Urinary bladder (tissue), 4 donors: ENCODE measurements around the gene KANSL1L. TPM values are rescaled to one million over a fixed set of nuclear protein-coding genes. Genes with fewer than 3 reads are reported as not detected.

Experiments
- DNase-seq: peaks from one replicate; pipeline ENCODE4 v3.0.0-alpha.2; 2015; ENCODE audit errors: extremely low spot score
- H3K27ac ChIP-seq: one replicate; pipeline ENCODE4 v1.5.1; 2013; ENCODE audit warnings: low read depth, mild to moderate bottlenecking, moderate library complexity
- H3K36me3 ChIP-seq: one replicate; pipeline ENCODE4 v1.6.1; 2013; ENCODE audit warnings: mild to moderate bottlenecking, moderate library complexity; ENCODE audit not compliant: insufficient read depth
- H3K4me1 ChIP-seq: one replicate; pipeline ENCODE4 v1.6.1; 2013; ENCODE audit warnings: mild to moderate bottlenecking, moderate library complexity; ENCODE audit not compliant: insufficient read depth
- H3K4me3 ChIP-seq: one replicate; pipeline ENCODE4 v1.5.1; 2013; ENCODE audit warnings: low read depth, low read length
- WGBS: extraction: QIAGEN DNeasy Blood & Tissue Kit; methylation state at CpG from one replicate; pipeline ENCODE4 v1.1.7; 2013; 5-methylcytosine and 5-hydroxymethylcytosine counted together
- polyA plus RNA-seq: library from polyadenylated mRNA; stranded (reverse); fragments of 200-250 nt; gene quantifications from one replicate; pipeline ENCODE4 v1.2.3, GENCODE V29; 2013
- total RNA-seq: library from RNA; depleted of rRNA; stranded (reverse); fragments of >200 nt; gene quantifications from one replicate; pipeline ENCODE4 v1.2.3, GENCODE V29; 2014
- donor health status: healthy with polysubstance abuse.
- donor health status: healthy.

KANSL1L gene
- total and polyA plus RNA-seq, 2 donors: 13.3 to 92.5 TPM

DNA sequence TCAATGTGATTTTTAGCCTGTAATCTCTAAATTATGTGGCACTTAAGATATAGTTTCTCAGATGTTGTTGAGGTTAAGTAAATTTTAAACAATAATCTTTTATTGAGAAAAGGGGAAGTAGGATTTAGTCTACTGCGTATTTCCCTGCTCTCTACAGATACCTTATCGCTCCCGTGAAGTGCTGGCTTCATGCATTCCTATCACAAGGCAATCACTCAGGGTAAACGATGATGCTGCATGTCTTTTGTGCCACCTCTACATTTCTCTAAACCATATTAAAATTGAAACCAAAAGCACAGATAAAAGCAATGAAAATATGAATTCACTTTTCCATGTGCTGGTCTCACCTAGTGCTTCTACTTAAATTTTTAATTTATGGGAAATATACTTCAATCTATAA lies 183.2 kb downstream of the KANSL1L start:
- DNase-seq: no peak
- 48% methylated on average over 4 of the region's 4 CpGs for WGBS
- H3K36me3 ChIP-seq: no peaks in the 10 kb centered on the region
- no peak overlapping the region for H3K4me3 ChIP-seq
- no peak overlapping the region for H3K27ac ChIP-seq
- no peaks in the 10 kb centered on the region for H3K4me1 ChIP-seq

- Histone ChIP-seq H3K4me1 (no peaks in the 10 kb centered on the region), H3K27ac (no peak overlapping the region), H3K36me3 (no peaks in the 10 kb centered on the region), H3K4me3 (no peak overlapping the region)
- DNase-seq: no peak
- 79% methylated on average over 2 of the region's 2 CpGs for WGBS
Measured at GRCh38 chr2:209986415-209986814, 184.8 kb downstream of the KANSL1L start.

GRCh38 chr2:209985874-209986273 lies 185.3 kb downstream of the KANSL1L start:
- DNase-seq: no peak
- WGBS: 60% methylated on average over 3 of the region's 3 CpGs
- no peak overlapping the region for H3K27ac ChIP-seq
- H3K36me3 ChIP-seq: no peaks in the 10 kb centered on the region
- no peaks in the 10 kb centered on the region for H3K4me1 ChIP-seq
- no peak overlapping the region for H3K4me3 ChIP-seq

GRCh38 chr2:209984291-209984690 lies 186.9 kb downstream of the KANSL1L start:
- no peaks in the 10 kb centered on the region for H3K4me1 ChIP-seq
- no peak overlapping the region for H3K27ac ChIP-seq
- no peak for DNase-seq
- H3K4me3 ChIP-seq: no peak overlapping the region
- H3K36me3 ChIP-seq: no peaks in the 10 kb centered on the region
- WGBS: 95% methylated on average over 2 of the region's 2 CpGs

DNA sequence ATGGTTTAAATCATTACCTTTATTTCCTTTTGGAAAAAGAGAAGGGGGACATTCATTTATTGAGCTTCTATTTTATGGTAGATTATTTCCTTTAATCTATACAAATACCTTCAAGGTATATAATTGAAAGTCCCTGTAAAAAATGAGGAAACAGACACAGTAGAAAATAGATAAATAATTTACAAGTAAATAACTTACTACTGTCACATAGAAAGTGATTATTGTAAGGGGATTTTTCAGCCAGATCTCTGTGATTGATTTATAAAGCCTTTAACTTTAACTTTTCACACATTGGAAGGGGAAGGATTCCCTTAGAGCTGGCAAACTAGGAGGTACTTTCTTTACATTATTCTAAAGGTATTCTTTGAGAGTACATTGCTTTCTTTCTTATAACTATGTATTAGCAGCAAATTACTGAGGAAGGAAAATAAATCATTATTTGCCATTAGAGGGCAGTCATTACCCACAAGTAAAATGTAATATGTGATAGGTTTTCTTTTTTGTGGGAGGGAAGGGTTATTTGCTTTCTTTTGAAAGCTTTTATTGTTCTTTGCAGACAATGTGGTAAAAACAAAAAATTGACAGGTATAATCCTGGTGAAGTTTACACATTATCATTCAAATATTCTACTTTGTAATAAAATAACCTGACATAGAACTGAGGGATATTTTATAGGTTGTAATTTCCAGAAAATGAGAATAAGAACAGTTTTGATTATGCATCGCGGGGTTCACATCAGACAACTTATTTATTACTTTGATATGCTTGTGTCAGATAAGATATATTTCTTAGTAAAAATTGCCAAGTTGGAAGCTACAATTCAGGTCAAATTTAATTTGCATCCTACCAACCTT lies 193.6 kb downstream of the KANSL1L start:
- no peak for DNase-seq
- Histone ChIP-seq H3K27ac (no peak overlapping the region), H3K4me3 (no peak overlapping the region), H3K4me1 (no peaks in the 10 kb centered on the region), H3K36me3 (no peaks in the 10 kb centered on the region)
- WGBS: 89% methylated on average over 2 of the region's 2 CpGs

GRCh38 chr2:209976698-209977385 lies 194.4 kb downstream of the KANSL1L start:
- Histone ChIP-seq H3K4me1 (no peaks in the 10 kb centered on the region), H3K36me3 (no peaks in the 10 kb centered on the region), H3K4me3 (no peak overlapping the region), H3K27ac (no peak overlapping the region)
- WGBS: 88% methylated on average over 9 of the region's 9 CpGs
- DNase-seq: no peak

DNA sequence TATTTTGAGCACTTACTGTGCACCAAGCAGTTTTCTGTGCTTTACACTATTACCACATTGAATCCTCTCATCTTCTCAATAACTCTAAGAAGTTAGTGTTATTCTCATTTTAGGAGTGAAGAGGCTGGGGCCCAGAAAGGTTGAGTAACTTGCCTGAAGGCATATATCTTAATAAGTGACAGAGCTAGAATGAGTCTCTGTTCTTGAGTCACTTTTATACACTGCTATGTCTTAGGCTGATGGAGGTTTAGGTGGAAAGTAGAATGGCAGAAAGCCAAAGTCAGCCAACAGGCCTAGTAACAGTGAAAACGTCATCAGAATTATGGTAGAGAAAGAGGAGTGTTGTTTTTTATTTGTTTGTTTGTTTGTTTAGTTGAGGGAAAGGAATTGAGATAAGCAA lies 196.6 kb downstream of the KANSL1L start:
- H3K36me3 ChIP-seq: no peaks in the 10 kb centered on the region
- WGBS: 52% methylated on average over 1 of the region's 1 CpG
- DNase-seq: no peak
- H3K27ac ChIP-seq: no peak overlapping the region
- H3K4me1 ChIP-seq: no peaks in the 10 kb centered on the region
- H3K4me3 ChIP-seq: no peak overlapping the region

- 5% methylated on average over 1 of the region's 1 CpG for WGBS
- no peaks in the 10 kb centered on the region for H3K36me3 ChIP-seq
- H3K4me1 ChIP-seq: no peaks in the 10 kb centered on the region
- DNase-seq: no peak
- H3K27ac ChIP-seq: no peak overlapping the region
- no peak overlapping the region for H3K4me3 ChIP-seq
Measured at GRCh38 chr2:209973328-209973727, 197.9 kb downstream of the KANSL1L start.

Other genes starting within 250 kb of the KANSL1L start
- gene RPE, start 168.8 kb downstream of the KANSL1L start, total RNA-seq: 84.2 TPM
- gene RPE, start 168.8 kb downstream of the KANSL1L start, polyA plus RNA-seq: 37.7 TPM
- gene ACADL, start 54.0 kb upstream of the KANSL1L start, total RNA-seq: 4.9 TPM
- 0.22 TPM for gene ACADL, start 54.0 kb upstream of the KANSL1L start, polyA plus RNA-seq
- 202 TPM for gene MYL1, start 143.8 kb upstream of the KANSL1L start, total RNA-seq
- gene MYL1, start 143.8 kb upstream of the KANSL1L start, polyA plus RNA-seq: not detected